ENCODE results near the gene VPS8.

VPS8 gene

DNA sequence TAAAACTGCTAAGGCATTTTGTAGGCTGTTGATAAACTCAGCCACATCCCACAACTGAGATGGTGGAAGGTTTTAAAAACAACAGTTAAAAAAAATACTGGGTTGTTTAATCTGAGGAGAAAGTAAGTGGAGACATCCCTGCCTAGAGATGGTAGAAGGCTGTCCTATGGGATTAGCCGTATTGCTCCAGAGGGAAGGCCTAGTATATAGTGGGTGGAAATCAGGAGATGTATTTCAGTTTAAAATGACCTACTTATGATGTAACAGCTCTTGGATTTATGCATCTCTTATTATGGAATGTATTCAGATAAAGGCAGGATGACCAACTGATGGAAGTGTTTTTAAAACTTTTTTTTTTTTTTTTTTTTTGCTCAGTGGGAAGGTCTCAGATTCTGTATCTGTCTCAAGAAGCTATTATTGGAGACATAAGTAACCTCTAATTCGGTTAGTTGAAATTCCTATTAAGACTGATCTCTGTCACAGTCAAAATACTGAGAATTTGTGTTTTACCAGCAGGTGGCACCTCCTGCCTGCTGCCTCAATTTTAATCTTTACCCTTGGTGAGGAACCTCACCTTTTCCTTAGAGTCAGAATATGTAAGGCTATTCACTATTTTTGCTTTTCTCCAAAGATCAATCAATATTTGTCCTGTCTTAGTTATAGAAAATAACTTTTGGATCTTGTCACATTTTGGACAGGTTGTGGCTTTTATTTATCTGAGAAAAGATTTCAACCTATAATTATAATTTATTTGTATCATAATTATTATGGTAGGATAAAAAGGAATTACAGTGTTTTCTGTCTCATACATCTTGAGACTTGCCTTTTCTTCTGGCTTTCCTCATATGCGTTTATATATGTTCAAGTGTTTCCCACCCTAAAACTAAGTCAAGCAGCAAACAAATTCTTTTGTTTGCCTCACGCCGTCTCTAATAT is 63.0 kb downstream of the VPS8 start:
- TF ChIP-seq CTCF (IDR thresholded peaks at IDR 0.05; ENCODE audit: control insufficient read depth, extremely low read depth, insufficient read depth), result peak; percentile 82
- H3K4me3 ChIP-seq (ENCODE audit: low read depth, low read length), result no peak overlapping the region
- peak; percentile 1 for DNase-seq (ENCODE audit: low read depth)

- no peak for DNase-seq (ENCODE audit: low read depth)
- H3K4me3 ChIP-seq (ENCODE audit: low read depth, low read length), result no peak overlapping the region
- TF ChIP-seq CTCF (IDR thresholded peaks at IDR 0.05; ENCODE audit: control insufficient read depth, extremely low read depth, insufficient read depth), result no peak
Measured at GRCh38 chr3:184880276-184881019, 68.5 kb downstream of the VPS8 start.

DNA sequence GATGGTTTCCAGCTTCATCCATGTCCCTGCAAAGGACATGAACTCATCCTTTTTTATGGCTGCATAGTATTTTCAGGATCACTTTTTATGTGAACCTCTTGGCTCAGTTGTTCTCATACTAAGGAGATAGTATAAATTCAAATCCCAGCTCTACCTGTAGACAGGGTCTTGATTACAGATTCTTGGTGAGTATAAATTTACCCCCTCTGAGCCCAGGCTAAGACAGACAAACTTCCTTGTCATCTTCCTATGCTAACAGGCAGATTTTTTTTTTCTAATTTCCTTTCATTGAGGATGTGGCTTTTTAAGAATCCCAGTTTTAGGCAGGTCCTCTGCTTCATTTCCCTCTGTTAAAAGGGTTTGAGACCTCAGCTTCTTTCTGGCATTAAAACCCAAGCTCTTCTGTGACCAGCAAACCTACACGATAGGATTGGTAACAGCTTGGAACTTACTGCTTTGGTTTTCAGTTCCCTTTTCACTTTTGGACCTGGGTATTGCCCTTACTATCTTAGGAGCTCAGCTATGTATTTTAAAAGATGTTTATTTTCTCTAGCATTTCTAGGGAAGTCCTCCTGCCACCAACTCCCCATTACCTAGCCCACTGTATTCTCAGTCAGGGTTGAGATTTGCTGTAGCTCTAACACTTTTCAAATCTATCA is 72.5 kb downstream of the VPS8 start:
- no peak for DNase-seq (ENCODE audit: low read depth)
- no peak overlapping the region for H3K4me3 ChIP-seq (ENCODE audit: low read depth, low read length)
- TF ChIP-seq CTCF (IDR thresholded peaks at IDR 0.05; ENCODE audit: control insufficient read depth, extremely low read depth, insufficient read depth), result no peak

DNA sequence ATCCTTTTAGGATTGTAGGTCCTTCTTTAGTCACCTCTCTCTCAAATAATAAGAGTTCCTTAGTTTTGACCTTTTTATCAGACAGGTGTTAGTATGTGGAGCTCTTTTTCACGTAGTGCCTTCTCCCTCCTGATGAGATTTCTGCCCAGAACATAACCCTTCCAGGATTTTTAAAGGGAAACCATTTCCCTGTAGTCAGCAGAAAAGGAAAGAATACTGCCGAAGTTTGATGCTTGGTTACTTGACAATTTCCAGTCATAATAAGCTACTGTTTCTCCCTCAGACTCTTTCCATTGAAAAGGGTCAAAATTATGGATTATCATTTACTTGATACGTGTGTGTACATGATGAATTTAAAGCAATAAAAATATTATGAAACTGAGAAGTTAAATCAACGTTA is 73.1 kb downstream of the VPS8 start:
- no peak for TF ChIP-seq CTCF (IDR thresholded peaks at IDR 0.05; ENCODE audit: control insufficient read depth, extremely low read depth, insufficient read depth)
- H3K4me3 ChIP-seq (ENCODE audit: low read depth, low read length), result no peak overlapping the region
- no peak for DNase-seq (ENCODE audit: low read depth)

DNA sequence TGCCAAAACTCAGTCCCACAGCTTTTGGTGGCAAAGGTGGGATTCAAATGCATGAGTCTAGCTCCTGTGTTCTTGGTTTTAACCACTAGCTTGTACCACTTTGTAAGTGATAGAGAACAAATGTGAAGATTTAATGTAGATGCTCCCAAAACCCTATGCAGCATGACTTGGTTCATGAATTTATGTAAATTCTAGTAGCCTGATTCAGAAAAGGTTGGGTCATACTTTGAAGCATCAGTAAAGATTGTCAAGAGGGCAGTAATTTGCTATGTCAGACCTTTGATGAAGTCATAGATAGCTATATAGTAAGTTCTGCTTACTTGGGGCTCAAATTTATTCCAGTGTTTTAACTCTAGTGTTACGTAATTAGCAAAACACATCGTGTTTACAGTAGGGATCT is 75.6 kb downstream of the VPS8 start:
- TF ChIP-seq CTCF (IDR thresholded peaks at IDR 0.05; ENCODE audit: control insufficient read depth, extremely low read depth, insufficient read depth), result no peak
- no peak for DNase-seq (ENCODE audit: low read depth)
- no peak overlapping the region for H3K4me3 ChIP-seq (ENCODE audit: low read depth, low read length)

- TF ChIP-seq CTCF (IDR thresholded peaks at IDR 0.05; ENCODE audit: control insufficient read depth, extremely low read depth, insufficient read depth), result no peak
- no peak for DNase-seq (ENCODE audit: low read depth)
- H3K4me3 ChIP-seq (ENCODE audit: low read depth, low read length), result no peak overlapping the region
Measured at GRCh38 chr3:184889312-184889904, 77.4 kb downstream of the VPS8 start.
